ENCODE results near the gene C1RL.

- no peak for TF ChIP-seq CTCF (IDR thresholded peaks at IDR 0.05; ENCODE audit: insufficient read depth, low read length)
- no peak for TF ChIP-seq REST (IDR thresholded peaks at IDR 0.05; ENCODE audit: insufficient replicate concordance, low read depth)
- TF ChIP-seq POLR2AphosphoS5 (IDR thresholded peaks at IDR 0.05; ENCODE audit: low read depth): no peak
- no peak for TF ChIP-seq SPI1 (IDR thresholded peaks at IDR 0.05; ENCODE audit: borderline replicate concordance, low read depth)
Measured at GRCh38 chr12:7134396-7135166, 25.6 kb upstream of the C1RL start.

All from HL-60 (cell line).